ENCODE results near the gene RGS7. TPM values are rescaled to one million over a fixed set of nuclear protein-coding genes. Genes with fewer than 3 reads are reported as not detected.

Gene RGS7
- total RNA-seq, 1 experiment from 2014 or later, result 0.10 TPM

GRCh38 chr1:241272828-241273227 is 84.2 kb downstream of the RGS7 start:
- in situ Hi-C loops (cut with HindIII; ENCODE audit: low pct_unique_long_range_greater_than_20kb, low sequenced_read_pairs) (no loop called here), intact Hi-C loops (cut with micrococcal nuclease; ENCODE audit: unreplicated experiment) (no loop called here)
- H3K4me1 ChIP-seq (ENCODE audit: control insufficient read depth, insufficient read depth, low read length), result no peaks in the 10 kb centered on the region
- no peak overlapping the region for H3K4me3 ChIP-seq (ENCODE audit: low read depth in 2 of 2, low read length in 2 of 2)
- no peaks in the 10 kb centered on the region for H3K36me3 ChIP-seq (ENCODE audit: control insufficient read depth, insufficient read depth, low read length)
- no peaks in the 10 kb centered on the region for H3K27me3 ChIP-seq (ENCODE audit: control insufficient read depth, insufficient read depth, low read length)
- no peak overlapping the region for H3K27ac ChIP-seq (ENCODE audit: low read length)
- H3K9me3 ChIP-seq (ENCODE audit: control insufficient read depth, insufficient read depth, low read depth, low read length), result peaks cover 5% of the 10 kb centered on the region; the same call in 1 of the 2 replicates
- no TSS peak for BruUV-seq (replicated peaks)
- DNase-seq (ENCODE audit: low read depth, low spot score) (no peak), ATAC-seq (no peak)
- POLR2A ChIA-PET, result no interaction called here
- CTCF ChIA-PET, result no interaction called here
- TF ChIP-seq CTCF (IDR thresholded peaks at IDR 0.05) (no peak), POLR2AphosphoS5 (IDR thresholded peaks at IDR 0.05; ENCODE audit: low read depth, low read length) (no peak), SIN3A (IDR thresholded peaks at IDR 0.05; ENCODE audit: borderline replicate concordance, insufficient read depth, low read depth, low read length) (no peak), TCF7L2 (IDR thresholded peaks at IDR 0.05; ENCODE audit: low read depth, low read length) (no peak), REST (IDR thresholded peaks at IDR 0.05; ENCODE audit: insufficient read depth in 1 of 2, low read depth in 2 of 2, low read length in 1 of 2) (no peak)

- Histone ChIP-seq H3K4me3 (ENCODE audit: low read depth in 2 of 2, low read length in 2 of 2) (no peak overlapping the region), H3K27me3 (ENCODE audit: control insufficient read depth, insufficient read depth, low read length) (no peaks in the 10 kb centered on the region), H3K4me1 (ENCODE audit: control insufficient read depth, insufficient read depth, low read length) (no peaks in the 10 kb centered on the region), H3K9me3 (ENCODE audit: control insufficient read depth, insufficient read depth, low read depth, low read length) (peaks cover 5% of the 10 kb centered on the region; the same call in 1 of the 2 replicates), H3K27ac (ENCODE audit: low read length) (no peak overlapping the region), H3K36me3 (ENCODE audit: control insufficient read depth, insufficient read depth, low read length) (no peaks in the 10 kb centered on the region)
- in situ Hi-C loops (cut with HindIII; ENCODE audit: low pct_unique_long_range_greater_than_20kb, low sequenced_read_pairs), result no loop called here
- no peak for ATAC-seq
- BruUV-seq (replicated peaks), result no TSS peak
- TF ChIP-seq POLR2AphosphoS5 (IDR thresholded peaks at IDR 0.05; ENCODE audit: low read depth, low read length) (no peak), TCF7L2 (IDR thresholded peaks at IDR 0.05; ENCODE audit: low read depth, low read length) (no peak), REST (IDR thresholded peaks at IDR 0.05; ENCODE audit: insufficient read depth in 1 of 2, low read depth in 2 of 2, low read length in 1 of 2) (no peak), SIN3A (IDR thresholded peaks at IDR 0.05; ENCODE audit: borderline replicate concordance, insufficient read depth, low read depth, low read length) (no peak), CTCF (IDR thresholded peaks at IDR 0.05) (no peak)
- POLR2A ChIA-PET, result no interaction called here
- intact Hi-C loops (cut with micrococcal nuclease; ENCODE audit: unreplicated experiment), result no loop called here
- DNase-seq (ENCODE audit: low read depth, low spot score), result no peak
- CTCF ChIA-PET, result no interaction called here
These were observed 85.6 kb downstream of the RGS7 start for GRCh38 chr1:241271427-241271826.
